HG02610 (cell line): ENCODE data around the gene FNDC3A.

Experiments
- ATAC-seq: cut with Tn5 transposase; IDR thresholded peaks from one replicate; pipeline ENCODE4 v1.9.1; 2021; ENCODE audit warnings: mild to moderate bottlenecking, moderate library complexity; ENCODE audit not compliant: unreplicated experiment

The FNDC3A gene

DNA sequence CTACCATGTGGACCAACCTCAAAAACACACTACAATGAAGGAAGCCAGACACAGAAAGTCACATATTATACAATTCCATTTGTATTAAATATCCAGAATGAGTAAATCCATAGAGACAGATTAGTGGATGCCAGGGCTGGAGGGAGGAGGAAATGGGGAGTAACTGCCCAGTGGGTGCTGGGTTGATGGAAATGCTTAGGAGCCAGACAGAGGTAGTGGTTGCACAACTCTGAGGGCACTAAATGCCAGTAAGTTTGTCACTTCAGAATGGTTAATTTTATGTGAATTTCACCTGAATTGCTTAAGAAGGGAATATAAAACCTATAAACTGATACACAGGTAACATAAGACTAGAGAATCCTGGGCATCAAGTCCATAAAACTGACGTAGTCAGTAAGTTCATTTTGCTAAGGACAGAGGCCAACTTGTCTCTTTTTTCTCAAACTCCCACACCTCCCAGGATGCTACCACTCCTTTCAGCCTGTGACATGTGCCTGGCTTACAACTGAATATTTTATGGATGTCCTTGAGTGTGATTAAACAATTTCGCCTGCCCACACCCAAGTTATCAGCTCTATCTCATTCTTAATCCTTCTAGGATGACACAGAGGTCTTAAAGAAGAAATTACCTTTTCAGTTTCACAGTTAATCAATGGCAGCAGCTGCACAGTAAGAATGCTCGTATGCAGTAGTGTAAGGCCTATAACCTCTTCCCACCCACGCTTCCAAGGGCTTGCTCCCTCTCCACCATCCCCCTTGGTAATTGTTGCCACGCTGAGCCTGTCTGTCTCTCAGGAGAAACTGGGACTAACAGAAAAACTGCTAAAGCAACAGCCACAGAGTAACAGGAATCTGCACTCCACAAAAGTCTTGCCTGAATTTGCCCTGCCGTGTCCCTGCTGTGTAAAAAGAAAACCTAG lies 238.5 kb downstream of the FNDC3A start:
- ATAC-seq = no peak

DNA sequence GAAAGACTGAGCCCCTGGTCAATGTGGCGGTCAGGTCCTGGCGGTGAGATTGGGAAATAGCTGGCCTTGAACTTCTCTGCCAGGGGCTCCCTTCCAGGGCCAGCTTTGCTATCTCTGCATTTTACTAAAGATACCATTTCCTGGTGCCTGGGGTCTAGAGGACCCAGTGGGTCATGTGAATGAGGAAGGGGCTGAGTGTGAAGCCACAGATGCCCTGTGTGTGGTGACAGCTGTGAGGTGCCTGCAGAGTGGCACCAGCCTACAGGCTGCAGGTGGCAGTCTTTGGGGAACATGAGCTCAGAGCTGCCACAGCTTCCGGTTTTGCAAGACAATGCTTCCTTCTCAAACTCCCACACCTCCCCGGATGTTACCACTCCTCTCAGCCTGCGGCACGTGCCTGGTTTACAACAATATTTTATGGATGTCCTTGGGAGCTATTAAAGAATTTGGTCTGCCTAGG lies 239.2 kb downstream of the FNDC3A start:
- ATAC-seq = peak; percentile 55

DNA sequence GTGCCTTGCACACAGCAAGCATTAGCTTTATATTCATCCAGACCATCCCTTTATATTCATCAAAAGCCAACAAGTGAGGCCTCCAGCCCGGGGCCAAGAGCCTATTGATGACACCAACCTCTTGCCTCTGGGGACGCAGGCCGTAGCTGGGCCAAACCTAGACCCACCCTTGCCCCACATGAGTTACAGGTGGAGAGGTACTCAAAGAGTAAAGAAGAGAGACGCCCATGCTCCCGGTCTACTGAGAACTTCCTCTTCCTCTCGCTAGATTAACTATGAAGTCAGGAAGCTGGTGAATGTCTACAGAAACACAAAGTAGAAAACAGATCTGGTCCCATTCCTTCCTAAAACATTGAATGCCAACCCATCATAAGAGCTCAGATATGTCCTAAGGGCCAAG lies 240.6 kb downstream of the FNDC3A start:
- ATAC-seq = no peak

DNA sequence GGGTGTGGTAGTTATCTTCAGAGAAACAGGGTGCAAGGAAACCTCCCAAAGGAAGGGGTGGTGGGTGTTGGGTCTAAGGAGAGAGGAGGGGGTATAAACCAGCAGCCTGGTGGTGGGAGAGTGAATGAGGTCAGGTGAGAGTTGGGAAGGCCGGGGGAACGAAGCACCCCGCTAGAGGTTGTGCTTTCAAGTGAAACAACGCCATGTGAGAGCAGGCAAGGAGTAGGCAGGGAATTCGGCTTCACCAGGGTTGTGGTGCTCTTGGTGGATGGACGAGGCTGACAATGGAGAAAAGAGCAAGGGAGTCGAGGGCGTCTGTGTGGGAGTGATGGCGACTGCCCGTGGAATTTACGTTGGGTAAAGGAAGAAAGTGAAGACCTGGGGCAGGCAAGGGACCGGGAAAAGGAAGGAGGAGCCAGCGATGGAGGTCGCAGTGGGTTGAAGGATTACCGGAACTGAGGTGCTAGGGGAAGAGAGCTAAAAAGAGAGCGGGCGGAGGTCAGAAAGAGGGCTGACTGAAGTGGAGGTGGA lies 242.3 kb downstream of the FNDC3A start:
- no peak for ATAC-seq

DNA sequence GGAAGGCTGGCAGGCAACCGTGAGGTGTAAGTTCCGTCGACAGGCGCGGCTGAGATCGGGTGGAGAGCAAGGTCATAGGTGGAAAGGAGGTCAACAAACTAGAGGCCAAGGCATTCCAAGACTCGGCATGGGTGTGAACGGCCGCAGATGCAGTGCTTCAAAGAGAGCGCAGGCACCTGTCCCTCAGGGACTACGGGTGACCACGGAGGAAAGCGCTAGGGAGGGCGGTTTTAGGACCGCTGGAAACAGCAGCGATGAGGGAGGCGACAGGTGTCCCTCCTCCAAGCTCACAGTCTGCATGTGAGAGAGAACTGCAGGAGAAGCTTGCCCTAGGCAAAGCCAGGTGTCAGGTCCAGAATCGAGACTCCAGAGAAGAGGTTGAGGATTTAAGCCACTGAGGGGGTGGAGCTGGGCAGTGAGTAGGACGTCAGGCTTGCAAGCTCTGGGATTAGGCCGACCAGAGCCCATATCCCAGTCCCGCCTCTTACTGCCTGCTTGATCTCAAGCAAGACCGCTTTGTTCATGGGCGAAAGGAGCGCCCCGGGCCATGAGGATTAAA lies 242.9 kb downstream of the FNDC3A start:
- no peak for ATAC-seq

DNA sequence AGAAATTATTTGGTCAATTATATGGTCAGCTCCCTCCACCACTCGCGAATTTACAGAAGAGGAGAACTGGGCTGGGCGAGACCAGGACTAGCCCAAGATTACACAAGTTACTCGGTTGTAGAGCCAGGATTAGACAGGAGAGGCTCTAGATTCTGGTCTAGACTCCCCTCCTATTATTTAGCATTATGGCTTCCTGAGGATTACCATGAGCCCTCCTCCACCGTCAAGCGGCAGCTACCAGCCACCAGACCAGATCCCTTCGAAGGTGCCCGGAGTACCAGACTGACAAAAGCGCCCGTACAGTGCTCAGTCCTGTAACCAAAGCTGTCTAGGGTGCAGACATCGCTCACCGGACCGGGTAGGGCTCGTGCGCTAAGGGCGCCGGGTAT lies 243.9 kb downstream of the FNDC3A start:
- ATAC-seq = no peak

DNA sequence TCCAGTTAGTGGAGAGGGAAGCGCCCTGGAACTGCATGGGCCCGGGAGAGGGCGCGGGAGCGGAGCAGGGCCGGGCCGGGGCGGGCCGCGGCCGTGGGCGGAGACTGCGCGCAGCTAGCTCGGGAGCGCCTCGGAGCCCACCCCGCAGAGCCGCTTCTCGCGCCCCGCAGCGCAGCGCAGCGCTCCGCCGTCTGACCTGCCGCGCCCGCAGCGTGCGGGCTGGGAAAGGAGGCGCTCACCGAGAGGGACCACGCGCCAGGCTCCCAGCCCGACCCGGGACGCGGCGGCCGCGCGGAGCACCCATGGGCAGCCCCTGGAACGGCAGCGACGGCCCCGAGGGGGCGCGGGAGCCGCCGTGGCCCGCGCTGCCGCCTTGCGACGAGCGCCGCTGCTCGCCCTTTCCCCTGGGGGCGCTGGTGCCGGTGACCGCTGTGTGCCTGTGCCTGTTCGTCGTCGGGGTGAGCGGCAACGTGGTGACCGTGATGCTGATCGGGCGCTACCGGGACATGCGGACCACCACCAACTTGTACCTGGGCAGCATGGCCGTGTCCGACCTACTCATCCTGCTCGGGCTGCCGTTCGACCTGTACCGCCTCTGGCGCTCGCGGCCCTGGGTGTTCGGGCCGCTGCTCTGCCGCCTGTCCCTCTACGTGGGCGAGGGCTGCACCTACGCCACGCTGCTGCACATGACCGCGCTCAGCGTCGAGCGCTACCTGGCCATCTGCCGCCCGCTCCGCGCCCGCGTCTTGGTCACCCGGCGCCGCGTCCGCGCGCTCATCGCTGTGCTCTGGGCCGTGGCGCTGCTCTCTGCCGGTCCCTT lies 244.5 kb downstream of the FNDC3A start, which contains the start of gene MLNR:
Gene MLNR, plus strand, starts transcription at position 303 of the 820 bp plus-strand sequence. Its CDS starts 0 bp downstream, at position 303.
- peak; percentile 41 for ATAC-seq

DNA sequence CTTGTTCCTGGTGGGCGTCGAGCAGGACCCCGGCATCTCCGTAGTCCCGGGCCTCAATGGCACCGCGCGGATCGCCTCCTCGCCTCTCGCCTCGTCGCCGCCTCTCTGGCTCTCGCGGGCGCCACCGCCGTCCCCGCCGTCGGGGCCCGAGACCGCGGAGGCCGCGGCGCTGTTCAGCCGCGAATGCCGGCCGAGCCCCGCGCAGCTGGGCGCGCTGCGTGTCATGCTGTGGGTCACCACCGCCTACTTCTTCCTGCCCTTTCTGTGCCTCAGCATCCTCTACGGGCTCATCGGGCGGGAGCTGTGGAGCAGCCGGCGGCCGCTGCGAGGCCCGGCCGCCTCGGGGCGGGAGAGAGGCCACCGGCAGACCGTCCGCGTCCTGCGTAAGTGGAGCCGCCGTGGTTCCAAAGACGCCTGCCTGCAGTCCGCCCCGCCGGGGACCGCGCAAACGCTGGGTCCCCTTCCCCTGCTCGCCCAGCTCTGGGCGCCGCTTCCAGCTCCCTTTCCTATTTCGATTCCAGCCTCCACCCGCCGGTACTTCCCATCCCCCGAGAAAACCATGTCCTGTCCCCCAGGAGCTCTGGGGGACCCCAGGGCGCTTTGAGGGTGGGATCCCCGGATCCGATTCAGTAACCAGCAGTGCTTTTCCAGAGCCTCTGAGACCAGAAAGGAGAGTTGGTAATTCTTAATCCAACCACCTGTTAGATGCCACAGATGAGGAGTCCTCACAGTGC lies 245.3 kb downstream of the FNDC3A start:
- ATAC-seq = no peak

DNA sequence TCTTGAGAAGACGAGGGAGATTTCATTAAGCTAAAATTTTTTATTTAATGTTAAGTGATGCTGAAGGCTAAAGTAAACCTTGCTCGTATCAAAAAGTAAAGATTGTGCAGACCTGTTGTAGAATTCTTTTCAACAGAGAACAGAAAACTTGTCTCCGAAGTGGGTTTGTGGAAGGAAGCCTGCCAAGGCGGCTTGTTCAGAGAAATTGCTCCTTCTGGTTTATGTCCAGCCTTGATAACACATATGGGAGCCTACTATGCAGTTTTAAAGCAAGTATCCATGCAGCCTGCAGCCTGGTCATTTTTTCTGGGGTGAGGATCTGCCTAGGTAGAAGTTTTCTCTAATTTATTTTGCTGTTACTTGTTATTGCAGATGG lies 245.9 kb downstream of the FNDC3A start:
- ATAC-seq = no peak

DNA sequence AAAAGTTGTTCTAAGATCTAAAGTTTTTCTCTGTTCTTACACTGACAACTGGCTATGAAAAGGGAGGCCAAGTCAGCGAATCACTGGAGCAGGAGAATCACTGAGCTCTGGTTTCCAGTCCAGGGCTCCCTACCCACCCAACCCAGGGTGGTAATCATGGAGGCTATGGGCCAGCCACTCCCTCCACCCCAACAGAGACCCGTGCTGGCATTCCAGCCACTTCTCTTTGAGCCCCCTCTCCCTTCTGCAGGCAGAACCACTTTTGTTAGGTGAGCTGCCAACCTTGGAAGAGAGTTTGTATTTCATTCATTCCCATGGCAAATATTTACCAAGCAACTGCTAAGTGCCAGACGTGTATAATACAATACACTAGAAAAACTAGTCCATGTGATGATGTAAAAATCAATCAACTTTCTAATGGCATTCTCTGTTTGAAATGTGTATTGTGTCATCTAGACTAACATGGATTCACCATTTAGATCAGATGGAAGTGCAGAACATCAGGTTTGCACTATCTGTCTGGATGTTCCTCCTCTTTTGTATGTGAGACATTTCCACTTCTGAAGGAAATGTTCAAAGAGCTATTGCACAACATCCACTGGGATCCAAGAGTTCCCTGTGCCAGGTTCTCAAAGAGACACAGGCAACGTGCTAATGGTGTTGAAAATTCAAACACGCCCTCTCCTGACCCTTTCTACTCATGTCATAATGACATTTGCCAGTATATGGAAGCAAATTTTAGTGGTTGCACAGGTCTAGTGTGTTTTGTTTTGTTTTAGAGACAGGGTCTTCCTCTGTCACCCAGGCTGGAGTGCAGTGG lies 249.7 kb downstream of the FNDC3A start:
- ATAC-seq = no peak

DNA sequence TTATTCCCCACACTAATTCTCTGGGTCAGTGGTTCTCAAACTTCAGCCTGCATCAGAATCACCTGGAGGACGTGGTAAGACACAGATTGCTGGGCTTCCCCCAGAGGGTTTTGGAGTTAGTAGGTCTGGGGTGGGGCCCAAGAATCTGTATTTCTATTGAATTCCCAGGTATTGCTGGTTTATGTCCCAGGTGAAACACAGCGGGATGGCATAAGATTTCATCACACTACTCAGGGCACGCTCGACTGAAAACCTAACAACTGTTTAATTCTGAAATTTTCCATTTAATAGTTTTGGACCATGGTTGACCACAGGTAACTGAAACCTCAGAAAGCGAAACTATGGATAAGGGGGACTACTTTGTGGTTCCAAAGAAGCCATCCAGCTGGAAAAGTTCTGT lies 250.9 kb downstream of the FNDC3A start:
- no peak for ATAC-seq

DNA sequence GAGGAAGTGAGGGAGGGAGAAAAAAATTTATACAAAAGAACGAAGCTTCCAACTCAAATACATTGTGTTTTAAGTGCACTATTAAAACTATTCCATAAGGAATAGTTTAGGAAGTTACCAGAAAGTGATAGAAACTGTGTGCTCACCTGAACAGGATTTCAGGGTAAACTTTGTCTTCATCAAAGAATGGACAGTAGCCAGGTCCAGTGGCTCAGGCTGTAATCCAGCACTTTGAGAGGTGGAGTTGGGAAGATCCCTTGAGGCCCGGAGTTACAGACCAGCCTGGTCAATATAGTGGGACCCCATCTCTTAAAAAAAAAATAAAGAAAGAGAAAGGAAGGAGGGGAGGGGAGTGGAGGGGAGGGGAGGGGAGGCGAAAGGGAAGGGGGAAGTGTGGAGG lies 259.0 kb downstream of the FNDC3A start:
- no peak for ATAC-seq

DNA sequence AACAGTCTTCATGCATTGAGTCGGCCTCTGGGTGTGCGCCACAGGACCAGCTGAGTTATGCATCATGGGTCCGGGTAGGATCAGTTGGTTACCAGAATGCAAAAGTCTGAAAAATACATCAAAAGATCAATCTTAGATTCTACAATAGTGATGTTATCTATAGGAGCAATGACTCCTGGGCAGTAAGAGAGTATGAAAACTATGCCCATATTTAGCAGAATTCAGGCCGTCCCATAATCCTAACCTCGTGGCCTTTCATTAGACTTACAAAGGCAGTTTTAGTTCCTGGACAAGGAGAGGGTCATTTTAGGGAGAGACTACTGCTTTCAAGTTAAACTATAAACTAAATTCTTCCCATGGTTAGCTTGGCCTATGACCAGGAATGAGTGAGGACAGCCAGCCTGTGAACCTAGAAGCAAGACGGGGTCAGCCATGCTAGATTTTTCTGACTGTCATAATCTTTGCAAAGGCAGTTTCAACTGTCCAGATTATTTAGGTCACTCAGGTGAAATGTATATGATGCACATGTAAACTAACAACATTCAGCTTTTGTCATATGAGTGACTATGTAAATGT lies 260.2 kb downstream of the FNDC3A start:
- ATAC-seq = no peak

DNA sequence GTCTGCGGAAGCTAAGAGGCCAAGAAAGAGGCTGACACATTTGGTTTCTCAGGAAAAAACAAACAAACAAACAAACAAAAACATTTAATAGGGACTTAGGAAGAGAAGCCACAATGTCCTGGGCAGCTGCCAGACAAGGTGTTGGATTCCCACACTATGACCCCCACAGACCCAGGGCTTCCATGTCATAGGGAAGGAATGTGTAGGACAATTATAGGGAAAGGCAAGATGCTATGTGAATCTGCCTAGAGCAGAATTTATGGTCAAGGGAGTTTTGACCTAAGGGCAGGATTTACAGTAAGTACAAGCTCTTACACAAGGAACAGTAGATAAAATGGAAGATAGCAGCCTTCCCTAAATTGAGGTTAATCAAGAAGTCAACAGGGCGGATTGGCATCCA lies 262.9 kb downstream of the FNDC3A start:
- ATAC-seq = no peak

DNA sequence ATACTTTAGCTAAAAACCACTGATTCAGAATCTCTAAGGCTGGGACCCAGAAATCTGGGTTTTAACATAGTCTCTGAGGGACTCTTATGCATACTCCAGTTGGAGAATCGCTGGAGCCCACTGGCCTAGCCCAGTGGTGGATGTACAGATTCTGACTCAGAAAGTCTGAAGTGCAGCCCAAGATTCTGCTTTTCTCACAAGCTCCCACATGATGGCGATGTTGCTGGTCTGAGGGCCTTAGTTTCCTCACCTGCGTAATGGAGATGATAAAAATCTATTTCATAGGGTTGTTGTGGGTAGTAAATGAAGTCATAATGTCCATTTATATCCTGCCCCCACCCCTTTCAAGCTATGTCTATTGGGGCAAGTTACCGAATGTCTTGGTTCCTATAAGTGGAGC lies 264.3 kb downstream of the FNDC3A start:
- ATAC-seq = no peak

DNA sequence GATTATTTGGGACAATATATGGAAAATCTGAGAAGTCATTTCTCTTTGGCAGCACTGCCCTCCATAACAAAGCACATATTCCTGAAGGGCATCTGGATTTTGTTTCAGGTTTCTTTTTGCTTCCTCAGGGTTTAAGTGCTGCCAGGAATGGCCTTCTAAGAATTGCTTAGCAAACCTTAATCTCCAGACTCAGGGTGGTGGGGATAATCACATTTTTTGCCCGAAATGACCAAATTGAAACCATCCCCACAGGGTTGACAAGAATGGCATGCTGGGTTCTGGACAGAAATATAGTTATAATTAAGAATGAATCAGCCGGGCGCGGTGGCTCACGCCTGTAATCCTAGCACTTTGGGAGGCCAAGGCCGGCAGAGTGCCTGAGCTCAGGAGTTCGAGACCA lies 265.6 kb downstream of the FNDC3A start:
- ATAC-seq = no peak

DNA sequence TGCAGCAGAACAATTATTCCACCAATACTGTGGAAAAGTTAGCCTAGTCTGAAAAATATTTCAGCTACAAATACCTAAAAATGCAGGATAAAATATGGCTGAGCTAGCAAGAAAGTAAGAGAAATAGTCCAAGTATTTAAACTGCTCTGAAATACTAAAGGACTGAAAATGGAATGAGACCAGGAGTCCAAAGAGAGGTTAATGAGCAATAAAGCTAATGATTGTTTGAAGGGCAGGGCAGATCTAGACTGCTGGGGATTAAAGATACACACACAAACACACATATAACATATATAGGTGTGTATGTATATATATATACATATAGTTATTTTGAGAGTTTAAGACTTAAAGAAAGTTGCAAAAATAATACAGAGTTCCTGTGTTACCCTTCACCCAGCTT lies 269.4 kb downstream of the FNDC3A start:
- ATAC-seq = no peak

DNA sequence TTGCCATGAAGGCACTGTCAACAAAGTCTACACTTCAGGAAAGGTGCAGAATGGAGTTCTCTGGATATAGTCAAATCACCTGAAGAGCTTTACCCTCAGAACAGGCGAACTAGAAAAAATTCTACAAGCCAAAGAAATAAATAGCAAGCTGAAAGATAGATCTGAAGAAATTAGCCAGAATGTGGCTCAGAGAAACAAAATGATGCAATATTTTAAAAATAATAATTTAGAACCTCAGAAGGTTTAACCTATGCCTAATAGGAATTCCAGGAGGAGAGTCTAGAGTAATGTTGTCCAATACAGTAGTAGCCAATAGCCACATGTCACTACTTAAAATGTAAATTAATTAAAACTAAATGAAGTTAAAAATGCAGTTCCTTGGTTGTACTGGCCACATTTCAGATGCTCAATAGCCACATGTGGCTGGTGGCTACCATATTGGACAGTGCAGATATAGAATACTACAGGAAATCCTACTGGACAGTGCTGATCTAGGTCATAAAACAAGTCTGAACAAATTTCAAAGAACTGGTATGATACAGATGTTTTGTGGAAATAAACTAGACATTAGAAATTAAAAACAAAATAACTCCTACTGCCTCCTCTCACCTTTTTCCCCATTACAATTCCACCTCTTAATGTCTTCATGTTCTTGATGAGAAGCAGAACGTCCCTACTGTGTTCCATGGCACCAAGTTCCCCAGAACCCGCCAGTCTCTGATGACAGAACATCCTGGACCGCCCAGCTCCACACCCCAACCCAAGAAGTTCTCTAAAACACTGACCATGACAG lies 271.3 kb downstream of the FNDC3A start:
- ATAC-seq = peak; percentile 43
